BE2C (cell line): ENCODE data around the gene P4HA2.

Source experiments
- DNase-seq: peaks from one replicate; pipeline ENCODE4 v3.0.0-alpha.2; 2020
- H3K27me3 ChIP-seq: fragments of 250-450 bp; sonication (Bioruptor Pico); 2 replicates; pipeline ENCODE4 v1.5.1; 2020; ENCODE audit warnings: mild to moderate bottlenecking
- H3K36me3 ChIP-seq: fragments of 250-450 bp; sonication (Bioruptor Pico); 2 replicates; pipeline ENCODE4 v1.5.1; 2020; ENCODE audit warnings: mild to moderate bottlenecking
- H3K4me1 ChIP-seq: fragments of 250-450 bp; sonication (Bioruptor Pico); 2 replicates; pipeline ENCODE4 v1.5.1; 2020
- H3K4me3 ChIP-seq: 2 replicates; pipeline ENCODE4 v1.5.1; 2011; ENCODE audit warnings: low read depth, low read length
- H3K9me3 ChIP-seq: fragments of 250-450 bp; sonication (Bioruptor Pico); 2 replicates; pipeline ENCODE4 v1.5.1; 2020
- TF ChIP-seq, protein P1 (sequence below): IDR thresholded peaks from 2 replicates; pipeline ENCODE4 v1.5.1; 2012; ENCODE audit warnings: mild to moderate bottlenecking, low read depth, low read length

P4HA2 gene

DNA sequence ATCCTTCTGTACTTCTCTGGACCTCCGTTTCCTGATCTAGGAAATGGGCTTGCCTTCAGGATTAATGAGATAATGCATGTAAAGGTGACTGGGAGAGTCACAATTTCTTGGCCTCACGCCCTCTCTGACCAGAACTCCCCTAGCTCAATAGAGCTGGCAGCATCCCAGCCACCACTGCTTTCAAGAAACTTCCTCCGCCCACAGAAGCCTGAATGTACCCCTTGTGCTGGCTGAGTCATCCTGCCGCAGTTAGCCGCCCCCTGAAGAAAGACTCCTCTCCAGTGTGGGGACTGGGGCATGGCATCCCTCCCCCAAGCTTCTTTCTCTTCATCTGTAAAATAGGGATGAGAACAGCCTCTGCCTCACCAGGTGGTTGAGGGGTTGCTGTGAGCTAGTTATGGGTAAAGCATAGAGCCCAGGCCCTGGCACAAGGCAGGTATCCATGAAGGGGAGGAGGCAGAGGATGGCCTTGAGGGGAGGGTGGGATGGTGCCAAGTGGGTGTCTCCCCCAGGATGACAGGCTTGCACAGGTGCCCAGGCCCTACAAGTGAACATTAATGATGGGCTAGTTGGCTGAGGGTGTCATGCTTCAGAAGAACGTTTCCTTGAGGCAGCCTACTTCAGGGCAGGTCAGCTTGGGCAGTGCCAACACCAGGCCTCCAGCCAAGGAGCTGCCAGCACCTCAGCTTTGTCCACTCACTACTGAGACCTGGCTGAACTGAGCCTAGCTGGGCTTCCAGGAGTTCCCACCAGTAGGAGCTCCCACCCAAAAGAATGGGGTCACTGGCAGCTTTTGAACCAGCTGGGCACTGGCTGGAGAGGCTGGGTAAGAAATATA is 33.3 kb upstream of the P4HA2 start:
- Histone ChIP-seq H3K27me3 (no peaks in the 10 kb centered on the region), H3K4me3 (no peak overlapping the region), H3K4me1 (peaks cover 19% of the 10 kb centered on the region), H3K36me3 (peaks cover 24% of the 10 kb centered on the region), H3K9me3 (no peaks in the 10 kb centered on the region)
- TF ChIP-seq, protein P1, sequence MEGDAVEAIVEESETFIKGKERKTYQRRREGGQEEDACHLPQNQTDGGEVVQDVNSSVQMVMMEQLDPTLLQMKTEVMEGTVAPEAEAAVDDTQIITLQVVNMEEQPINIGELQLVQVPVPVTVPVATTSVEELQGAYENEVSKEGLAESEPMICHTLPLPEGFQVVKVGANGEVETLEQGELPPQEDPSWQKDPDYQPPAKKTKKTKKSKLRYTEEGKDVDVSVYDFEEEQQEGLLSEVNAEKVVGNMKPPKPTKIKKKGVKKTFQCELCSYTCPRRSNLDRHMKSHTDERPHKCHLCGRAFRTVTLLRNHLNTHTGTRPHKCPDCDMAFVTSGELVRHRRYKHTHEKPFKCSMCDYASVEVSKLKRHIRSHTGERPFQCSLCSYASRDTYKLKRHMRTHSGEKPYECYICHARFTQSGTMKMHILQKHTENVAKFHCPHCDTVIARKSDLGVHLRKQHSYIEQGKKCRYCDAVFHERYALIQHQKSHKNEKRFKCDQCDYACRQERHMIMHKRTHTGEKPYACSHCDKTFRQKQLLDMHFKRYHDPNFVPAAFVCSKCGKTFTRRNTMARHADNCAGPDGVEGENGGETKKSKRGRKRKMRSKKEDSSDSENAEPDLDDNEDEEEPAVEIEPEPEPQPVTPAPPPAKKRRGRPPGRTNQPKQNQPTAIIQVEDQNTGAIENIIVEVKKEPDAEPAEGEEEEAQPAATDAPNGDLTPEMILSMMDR, result no peak
- no peak for DNase-seq

DNA sequence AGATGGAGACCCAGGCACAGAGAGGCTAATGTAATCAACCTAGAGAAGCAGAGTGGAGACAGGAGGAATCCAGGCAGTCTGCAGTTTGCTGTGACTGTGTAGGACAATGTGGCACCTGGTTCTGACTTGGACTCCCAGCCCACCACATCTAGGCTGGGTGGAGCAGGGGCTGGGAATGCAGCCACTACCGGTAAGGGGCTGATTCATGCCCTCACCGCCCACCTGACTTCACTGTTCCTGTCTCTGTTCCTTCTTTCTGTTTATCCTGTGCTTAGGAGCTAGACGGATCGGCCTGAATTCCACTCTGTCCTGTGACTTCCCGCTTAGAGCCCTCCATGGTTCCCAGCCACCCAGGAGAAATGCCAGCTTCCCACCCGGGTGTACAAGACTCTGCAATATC is 32.4 kb upstream of the P4HA2 start:
- no peaks in the 10 kb centered on the region for H3K27me3 ChIP-seq
- TF ChIP-seq, protein P1, result no peak
- peak overlapping the region; percentile 90 for H3K4me3 ChIP-seq
- peaks cover 19% of the 10 kb centered on the region for H3K4me1 ChIP-seq
- no peaks in the 10 kb centered on the region for H3K9me3 ChIP-seq
- H3K36me3 ChIP-seq, result peaks cover 22% of the 10 kb centered on the region
- no peak for DNase-seq

DNA sequence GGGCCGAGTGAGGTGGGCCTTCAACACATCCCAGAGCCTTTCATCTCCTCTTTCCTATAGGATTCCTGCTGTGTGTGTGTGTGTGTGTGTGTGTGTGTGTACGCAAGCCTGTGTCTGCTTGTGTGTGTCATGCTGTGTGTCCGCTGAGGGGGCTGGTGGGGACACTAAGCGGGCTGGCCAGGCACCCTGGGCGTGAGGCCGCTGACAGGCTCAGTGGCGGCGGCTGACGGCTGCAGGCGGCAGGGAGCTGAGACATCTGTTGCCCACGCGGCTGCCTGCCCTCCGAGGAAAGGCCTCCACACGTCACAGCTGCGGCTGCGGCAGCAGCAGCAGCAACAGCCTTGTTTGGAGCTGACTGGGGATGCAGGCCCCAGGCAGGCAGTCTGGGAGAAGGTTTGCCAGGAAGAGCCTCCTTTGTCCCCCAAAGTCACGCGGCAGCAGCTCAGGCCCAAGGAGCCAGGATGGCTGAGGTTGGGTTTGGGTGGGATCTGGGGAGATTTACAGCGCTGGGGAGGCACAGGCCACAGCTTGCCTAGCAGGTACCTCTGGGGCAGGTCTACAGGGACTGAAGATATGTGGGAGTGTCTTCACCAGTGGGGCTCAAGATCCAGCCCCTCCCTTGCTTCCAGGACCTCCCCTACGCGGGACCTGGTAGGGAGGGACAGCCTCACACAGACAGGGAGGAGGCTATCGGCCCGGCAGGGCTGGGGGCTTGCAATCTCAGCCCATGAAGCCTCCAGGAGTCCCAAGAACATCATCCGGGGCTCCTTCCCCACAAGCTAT is 31.6 kb upstream of the P4HA2 start:
- TF ChIP-seq, protein P1, result no peak
- peak overlapping the region; percentile 90 for H3K4me3 ChIP-seq
- peak; percentile 91 for DNase-seq
- peaks cover 19% of the 10 kb centered on the region for H3K4me1 ChIP-seq
- H3K36me3 ChIP-seq, result peaks cover 22% of the 10 kb centered on the region
- H3K9me3 ChIP-seq, result no peaks in the 10 kb centered on the region
- H3K27me3 ChIP-seq, result no peaks in the 10 kb centered on the region

DNA sequence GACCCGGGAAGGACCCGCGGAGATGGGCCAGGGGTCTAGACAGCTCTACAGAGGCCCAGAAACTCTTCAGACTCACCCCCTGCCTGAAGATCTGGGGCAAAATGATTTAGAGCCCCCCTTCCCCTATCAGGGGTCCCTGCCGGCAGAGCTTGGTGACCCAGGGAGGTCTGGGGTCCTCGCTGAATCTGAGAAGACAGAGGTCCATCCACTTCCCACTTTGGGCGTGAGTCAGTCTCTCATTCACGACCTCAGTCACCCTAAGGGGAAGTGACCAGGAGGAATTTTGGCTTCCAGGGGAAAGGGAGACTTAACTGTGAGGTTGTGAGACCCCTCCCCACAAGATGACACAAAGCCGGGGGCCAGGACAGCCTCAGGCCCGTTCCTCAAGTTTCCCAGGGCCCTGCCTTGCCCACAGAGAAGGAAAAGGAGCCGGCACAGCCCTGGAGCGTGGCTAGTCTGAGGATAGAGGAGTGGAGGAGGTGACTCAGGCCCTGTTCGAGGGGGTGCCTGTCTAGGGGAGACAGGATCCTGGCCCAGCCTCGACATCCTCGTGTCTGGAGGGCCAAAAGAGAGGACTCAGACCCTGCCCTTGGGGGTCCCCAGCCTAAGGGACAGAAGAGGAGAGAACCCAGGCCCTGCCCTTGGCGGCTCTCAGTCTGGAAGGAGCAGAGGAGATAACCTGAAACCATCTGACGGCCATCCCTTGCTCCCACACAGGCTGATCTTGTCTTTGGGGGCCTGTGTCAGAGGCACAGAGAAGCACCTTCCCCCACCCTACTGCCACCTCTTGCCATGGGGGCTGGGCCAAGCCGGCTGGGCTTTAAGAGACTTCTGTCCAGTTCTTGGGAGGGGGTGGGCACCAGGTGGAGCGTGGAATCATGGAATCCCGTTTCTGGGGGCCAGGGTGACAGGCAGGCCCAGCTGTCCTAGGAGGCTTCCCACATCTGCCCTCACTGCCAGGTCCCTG is 30.7 kb upstream of the P4HA2 start:
- Histone ChIP-seq H3K4me3 (peak overlapping the region; percentile 90), H3K27me3 (no peaks in the 10 kb centered on the region), H3K9me3 (no peaks in the 10 kb centered on the region), H3K4me1 (peaks cover 19% of the 10 kb centered on the region), H3K36me3 (peaks cover 22% of the 10 kb centered on the region)
- TF ChIP-seq, protein P1, result no peak
- DNase-seq, result peak; percentile 64

DNA sequence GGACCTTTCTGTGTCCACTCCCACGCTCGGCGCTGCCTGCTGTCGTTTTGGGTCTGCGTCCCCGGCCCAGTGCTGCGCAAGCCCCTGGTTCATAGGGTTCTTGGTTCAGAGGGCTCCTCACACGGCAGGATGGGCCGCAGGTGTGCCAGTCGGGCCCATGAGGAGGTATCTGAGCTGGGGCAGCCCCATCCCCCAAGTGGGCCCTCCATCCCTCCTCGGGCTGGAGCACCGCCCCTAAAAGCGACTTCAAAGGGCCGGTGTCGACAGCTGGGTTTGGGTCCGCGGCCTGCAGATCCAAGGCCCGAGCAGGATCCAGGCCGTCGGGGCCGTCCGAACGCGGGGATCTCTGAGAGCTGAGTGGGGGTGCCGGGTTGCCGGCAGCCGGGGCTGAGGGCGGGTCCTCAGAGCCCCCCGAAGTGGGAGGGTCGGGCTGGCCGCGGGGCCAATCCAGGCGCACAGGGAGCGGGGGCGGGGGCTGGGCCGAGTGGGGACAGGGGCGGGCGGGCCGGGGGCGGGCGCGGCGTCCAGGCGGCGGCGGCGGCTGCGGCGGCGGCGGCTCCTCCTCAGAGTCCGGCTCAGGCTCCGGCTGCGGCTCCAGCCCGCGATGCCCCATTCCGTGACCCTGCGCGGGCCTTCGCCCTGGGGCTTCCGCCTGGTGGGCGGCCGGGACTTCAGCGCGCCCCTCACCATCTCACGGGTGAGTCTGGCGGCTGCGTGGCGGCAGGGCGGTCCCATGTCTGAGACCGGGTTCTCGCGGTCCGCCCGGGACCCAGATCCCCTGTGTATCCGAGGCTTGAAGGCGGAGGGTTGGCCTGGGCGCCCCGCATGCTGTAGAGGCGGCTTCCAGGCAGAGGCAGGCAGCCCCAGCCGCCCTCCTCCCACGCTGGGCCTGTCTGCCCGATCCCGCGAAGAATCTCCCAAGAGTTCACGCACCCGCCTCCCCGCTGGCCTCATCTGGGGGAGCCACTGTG is 29.8 kb upstream of the P4HA2 start, which contains the start of gene PDLIM4:
Gene PDLIM4 (plus strand): TSS at position 566 of the 971 bp plus-strand sequence. CDS start 39 bp downstream, at position 605.
- H3K4me3 ChIP-seq, result peak within 1 kb of the TSS; percentile 90

More for the DNA sequence above, 29.8 kb upstream of the P4HA2 start, which contains the start of gene PDLIM4:
- Histone ChIP-seq H3K27me3 (no peaks in the 10 kb centered on the region), H3K36me3 (peaks cover 16% of the 10 kb centered on the region), H3K9me3 (no peaks in the 10 kb centered on the region), H3K4me1 (peaks cover 19% of the 10 kb centered on the region)
- TF ChIP-seq, protein P1, result no peak
- DNase-seq, result peak; percentile 80
